Suprapubic skin (tissue), 3 donors: ENCODE measurements around the gene HSD17B4.

Experiments
- CTCF ChIP-seq, 2 donors: fragments of 200-600 bp in 1 of 2; fragments of 450-650 bp in 1 of 2; sonication (generic) in 1 of 2; IDR thresholded peaks; one replicate each; pipeline ENCODE4 v1.5.1; 2016 to 2019; ENCODE audit warnings: antibody characterized with exemption in 2 of 2, mild to moderate bottlenecking in 1 of 2, moderate library complexity in 1 of 2
- POLR2AphosphoS5 ChIP-seq, 3 donors: sonication (generic); formaldehyde crosslinking; IDR thresholded peaks; one replicate each; pipeline ENCODE4 v1.6.1; 2017; ENCODE audit warnings: antibody characterized with exemption in 3 of 3

- TF ChIP-seq POLR2AphosphoS5 (IDR thresholded peaks at IDR 0.05) = no peak
- TF ChIP-seq CTCF (IDR thresholded peaks at IDR 0.05) = no peak
These were observed 80.3 kb downstream of the HSD17B4 start for GRCh38 chr5:119532637-119533036.
